HG03045 (cell line): ENCODE results near the gene CEP44.
"Not testable (repeated sequence)": the region's sequence is repeated elsewhere in the genome, so short reads cannot be mapped to it uniquely, and the experiment has no call there.

Experiments used
- ATAC-seq: cut with Tn5 transposase; IDR thresholded peaks from one replicate; pipeline ENCODE4 v1.9.1; 2021; ENCODE audit warnings: mild to moderate bottlenecking, moderate library complexity; ENCODE audit not compliant: unreplicated experiment

CEP44 gene, protein sequence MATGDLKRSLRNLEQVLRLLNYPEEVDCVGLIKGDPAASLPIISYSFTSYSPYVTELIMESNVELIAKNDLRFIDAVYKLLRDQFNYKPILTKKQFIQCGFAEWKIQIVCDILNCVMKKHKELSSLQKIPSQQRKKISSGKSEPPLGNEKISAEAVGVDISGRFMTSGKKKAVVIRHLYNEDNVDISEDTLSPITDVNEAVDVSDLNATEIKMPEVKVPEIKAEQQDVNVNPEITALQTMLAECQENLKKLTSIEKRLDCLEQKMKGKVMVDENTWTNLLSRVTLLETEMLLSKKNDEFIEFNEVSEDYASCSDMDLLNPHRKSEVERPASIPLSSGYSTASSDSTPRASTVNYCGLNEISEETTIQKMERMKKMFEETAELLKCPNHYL

DNA sequence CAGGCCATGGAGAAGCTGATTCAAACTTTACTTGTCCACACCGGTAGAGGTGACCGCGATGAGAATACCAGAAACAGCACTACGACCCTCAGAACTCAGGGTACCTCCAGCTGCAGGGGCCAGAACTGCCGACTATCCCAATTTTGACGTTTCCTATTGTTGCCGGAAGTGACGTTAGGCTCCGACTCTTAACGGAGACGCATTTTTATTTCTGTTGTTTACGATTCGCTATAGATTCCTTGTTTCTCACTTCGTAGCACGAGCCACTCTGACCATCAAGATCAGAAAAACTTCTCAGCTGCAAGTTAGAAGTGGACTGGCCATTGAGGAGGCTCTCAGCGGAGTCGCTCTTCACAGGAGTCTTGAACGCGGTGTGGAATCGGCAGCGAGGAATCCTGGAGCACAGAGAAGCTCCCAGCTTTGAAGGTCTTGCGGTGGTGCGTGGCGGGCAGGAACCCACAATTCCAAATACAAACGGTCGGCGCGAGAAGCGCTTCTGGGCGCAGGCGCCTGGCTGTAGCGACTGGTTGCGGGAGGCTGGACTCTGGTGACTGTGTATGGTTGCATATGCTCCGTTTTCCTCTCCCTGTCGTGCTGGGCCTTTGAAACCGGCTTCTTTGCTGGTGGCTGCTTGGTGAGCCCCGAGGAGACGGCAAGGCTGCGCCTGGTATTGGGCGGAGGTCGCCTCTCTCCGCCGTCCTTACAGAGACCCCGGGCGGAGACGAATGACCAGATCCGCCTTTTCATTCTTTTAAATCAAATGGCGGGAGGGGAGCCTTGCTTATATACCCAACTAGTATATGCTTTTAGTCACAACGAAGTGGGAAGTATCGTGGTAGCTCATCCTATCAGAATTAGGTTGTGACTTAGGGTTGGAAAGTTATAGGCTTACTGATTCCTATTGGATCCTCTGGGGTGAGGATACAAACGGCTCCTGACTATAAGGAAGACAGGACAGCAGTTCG lies at the start of gene CEP44, which contains the start of gene FBXO8:
CEP44 (plus strand) TSS at position 405 of the 965 bp plus-strand sequence. CDS start 15,211 bp downstream, outside the sequence.
FBXO8 (minus strand) TSS at position 161 of the 965 bp plus-strand sequence. CDS start 20,575 bp downstream, outside the sequence.
- peak; percentile 64 for ATAC-seq

DNA sequence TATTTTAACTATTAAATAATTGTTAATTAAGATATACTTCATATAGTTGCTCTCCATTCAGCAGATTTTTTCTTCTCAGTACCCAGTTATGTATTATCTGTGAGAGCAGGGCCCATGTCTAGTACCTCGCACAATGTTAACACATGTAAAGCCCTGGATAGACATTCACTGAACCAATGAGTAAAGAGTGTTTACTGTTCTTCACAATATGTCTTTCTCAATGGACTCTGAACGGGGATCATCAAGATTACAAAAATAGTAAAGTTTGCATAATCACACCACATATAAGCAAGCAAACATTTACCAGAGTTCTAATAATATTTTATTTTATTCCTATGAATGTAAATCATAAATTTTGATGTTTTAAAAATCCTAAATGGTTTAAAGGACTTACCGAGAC lies 47.4 kb upstream of the CEP44 start:
- no peak for ATAC-seq

- ATAC-seq: no peak
These were observed 42.5 kb upstream of the CEP44 start for GRCh38 chr4:174241162-174241561.

GRCh38 chr4:174244441-174244840 lies 39.3 kb upstream of the CEP44 start:
- ATAC-seq: no peak

DNA sequence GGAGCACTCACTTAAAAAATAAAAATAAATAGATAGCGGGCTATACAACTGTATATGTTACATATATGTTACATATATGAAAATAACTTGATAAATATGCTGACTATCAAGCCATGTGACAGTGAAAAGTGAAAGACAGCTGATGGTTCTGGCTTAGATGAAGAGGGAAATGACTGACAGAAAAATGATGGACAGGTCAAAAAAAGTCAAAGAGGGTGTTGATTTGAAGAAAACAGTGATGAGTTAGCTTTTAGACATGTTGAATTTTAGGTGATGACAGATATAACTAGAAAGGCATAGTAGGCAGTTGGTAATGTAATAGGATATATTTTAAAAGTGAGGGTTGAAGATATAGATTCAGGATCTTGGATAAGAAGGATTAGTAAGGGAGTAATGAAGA lies 38.0 kb upstream of the CEP44 start:
- no peak for ATAC-seq

DNA sequence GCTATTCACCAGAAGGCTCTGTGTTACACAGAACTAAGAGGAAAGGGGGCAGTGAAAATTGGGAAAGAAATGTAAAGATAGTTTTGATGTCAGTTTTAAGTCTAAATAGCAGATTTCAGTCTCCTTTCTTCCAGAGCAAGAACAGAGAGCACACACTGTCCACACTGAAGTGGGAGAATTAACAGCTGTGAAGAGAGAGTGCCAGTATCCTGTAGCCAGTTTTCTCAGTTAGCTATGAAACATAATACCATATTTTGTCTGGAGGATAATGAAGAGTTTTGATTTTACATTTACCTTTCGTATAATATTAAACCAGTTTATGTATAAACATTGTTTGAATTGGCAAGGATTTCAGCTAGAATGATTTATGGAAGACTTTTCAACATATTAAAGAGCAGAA lies 35.3 kb upstream of the CEP44 start:
- ATAC-seq: no peak

DNA sequence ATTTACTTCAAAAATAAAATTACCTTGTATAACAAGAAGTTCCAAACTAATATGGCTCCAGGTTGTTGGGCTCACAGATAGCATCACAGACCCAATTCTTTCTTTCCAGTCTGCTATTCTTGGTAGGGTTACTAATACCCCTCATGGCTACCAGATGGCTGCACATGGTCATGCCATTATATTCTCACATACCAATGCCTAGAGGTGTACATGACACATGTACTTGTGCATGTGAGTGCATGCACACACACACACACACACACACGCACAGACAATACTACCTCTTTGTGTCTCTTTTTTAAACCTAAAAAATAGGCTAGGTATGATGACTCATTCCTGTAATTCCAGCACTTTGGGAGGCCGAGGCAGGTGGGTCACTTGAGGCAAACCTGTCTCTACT lies 31.3 kb upstream of the CEP44 start:
- ATAC-seq: no peak

- no peak for ATAC-seq
These were observed 29.1 kb upstream of the CEP44 start for GRCh38 chr4:174254613-174255012.

DNA sequence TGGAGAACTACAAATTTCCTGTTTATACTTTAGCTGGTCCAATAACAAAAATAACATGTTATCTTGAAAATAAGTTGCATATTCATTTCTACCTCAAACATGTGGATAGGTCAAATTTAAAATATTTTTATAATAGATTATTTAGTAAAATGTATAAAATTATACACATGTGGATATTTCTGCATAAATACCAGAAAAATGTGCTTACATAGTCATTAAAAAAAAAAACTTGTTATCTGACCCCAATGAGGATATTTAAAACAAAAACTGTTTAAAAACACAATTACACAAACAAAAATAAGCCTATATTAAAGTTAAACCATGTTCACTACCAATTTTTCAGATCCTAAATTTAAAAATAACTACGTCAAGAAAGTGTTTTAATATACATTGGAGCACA lies 28.3 kb upstream of the CEP44 start:
- ATAC-seq: no peak

- ATAC-seq: no peak
These were observed 27.9 kb upstream of the CEP44 start for GRCh38 chr4:174255786-174256185.

DNA sequence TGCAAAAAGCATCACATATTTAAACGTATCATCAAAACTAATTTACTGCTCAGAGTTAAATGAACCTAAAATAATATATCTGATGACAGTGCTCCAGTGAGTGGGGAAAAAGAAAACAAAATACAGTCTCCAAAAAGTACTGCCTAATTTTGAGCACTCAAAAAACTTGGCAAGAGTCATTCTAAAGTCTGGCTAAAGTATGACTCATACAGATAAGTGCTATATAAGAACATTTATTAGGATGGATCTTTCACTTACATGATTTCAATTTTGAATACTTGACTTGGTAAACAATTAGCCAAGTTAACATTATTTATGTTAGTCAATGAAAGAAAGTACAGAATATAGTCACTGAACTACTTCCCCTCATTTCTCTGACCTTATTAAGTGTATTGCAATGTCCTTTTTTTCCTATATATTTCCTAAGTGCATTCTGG lies 27.4 kb upstream of the CEP44 start:
- ATAC-seq: no peak

GRCh38 chr4:174259580-174259979 lies 24.1 kb upstream of the CEP44 start:
- ATAC-seq: no peak

- no peak for ATAC-seq
These were observed 23.6 kb upstream of the CEP44 start for GRCh38 chr4:174260099-174260498.

GRCh38 chr4:174261432-174261831 lies 22.3 kb upstream of the CEP44 start:
- ATAC-seq: not testable (repeated sequence)

DNA sequence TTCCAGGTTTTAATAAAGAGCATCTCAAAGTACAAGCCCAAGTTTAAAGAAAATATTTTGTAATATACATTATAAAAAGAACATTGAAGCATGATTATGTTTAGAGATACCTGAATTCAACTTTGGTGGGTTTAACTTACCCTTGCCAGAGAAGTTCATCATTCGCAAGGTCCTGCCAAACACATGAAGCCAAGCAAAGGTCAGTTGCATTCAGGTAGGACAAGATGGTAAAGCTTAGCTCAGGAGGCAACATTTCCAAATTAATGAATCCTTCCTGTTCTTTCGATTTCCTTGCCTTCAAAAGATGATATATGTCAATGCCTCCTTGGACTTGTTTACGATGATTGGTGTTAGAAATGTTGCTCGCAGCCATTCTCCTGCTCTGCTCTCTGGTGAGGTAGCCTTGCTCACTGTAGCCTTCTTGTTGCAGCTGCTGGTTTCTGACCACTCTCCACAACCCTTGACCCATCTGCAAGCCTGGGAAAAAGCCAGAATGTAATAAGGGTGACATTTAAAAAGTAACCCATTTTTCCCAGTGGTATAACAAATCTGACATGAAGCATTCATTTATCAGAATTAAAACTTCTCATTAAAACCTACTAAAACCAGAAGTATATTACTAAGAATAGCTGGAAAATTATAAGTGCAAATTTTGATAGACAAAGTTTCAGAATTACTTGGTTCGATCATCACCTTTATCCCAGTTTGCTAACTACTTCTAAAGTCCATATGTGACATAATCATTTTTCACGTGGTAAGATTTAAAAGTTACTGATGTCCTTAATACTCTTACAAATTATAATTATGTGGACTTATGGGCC lies 20.9 kb upstream of the CEP44 start:
- ATAC-seq: no peak

DNA sequence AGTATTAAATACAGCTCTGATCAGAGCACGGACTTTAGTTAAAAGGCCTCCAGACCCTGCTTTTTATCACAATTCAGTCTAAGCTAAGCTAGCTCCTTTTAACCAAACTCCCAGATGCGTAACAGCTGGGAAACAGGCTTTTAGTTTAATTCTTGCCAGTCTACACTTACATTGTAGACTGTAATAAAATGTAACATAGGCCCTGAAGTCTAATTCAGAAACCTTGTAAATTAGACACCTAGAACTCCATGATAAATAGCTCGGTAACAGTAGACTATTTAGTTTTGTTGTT lies 20.3 kb upstream of the CEP44 start:
- ATAC-seq: no peak

DNA sequence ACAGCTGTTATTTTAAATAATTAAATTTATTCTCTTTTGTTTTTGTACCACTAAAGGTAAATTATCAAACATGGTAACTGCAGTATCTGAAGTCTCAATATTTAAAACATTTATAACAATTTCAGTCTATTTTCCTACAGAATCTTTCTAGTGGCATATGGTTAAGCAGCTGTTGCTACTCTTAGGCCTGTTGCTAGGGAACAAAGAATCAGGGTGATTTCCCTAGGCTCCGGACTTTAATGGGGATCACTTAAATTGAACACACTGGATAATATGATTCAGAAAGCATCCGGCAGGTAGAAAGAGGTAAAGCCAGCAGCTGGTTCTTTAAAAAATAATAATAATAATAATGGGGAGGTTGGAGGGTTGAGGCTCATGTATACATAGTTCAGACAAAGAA lies 17.8 kb upstream of the CEP44 start:
- no peak for ATAC-seq

DNA sequence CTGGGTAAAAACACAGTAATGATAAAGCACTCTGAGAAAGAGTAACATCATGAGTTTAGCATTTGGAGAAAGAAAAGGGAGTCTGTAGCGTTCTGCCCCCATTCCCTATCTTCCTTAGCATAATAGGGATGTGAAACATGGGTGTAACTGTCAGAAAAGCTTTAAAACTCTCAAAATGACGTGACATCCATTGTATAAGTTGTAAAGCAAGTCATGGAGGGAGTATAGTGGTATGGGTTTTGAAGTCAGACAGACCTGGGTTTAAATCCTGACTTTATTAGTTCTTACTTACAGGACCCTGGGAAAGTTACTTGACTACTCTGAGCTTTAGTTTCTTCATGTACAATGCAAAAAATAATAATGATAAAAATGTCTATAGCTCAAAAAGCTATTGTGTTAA lies 17.3 kb upstream of the CEP44 start:
- ATAC-seq: no peak

- no peak for ATAC-seq
These were observed 9.8 kb upstream of the CEP44 start for GRCh38 chr4:174273930-174274329.

GRCh38 chr4:174274436-174274835 lies 9.3 kb upstream of the CEP44 start:
- ATAC-seq: no peak

GRCh38 chr4:174275101-174275500 lies 8.6 kb upstream of the CEP44 start:
- no peak for ATAC-seq
